H9 (cell line): ENCODE results near the gene SLC24A3. TPM values are rescaled to one million over a fixed set of nuclear protein-coding genes. Genes with fewer than 3 reads are reported as not detected.

Experiments
- DNase-seq: peaks from one replicate; pipeline ENCODE4 v3.0.0-alpha.2; 2017
- H2AFZ ChIP-seq: one replicate; pipeline ENCODE4 v1.6.1; 2013; ENCODE audit warnings: mild to moderate bottlenecking, low read length, control low read depth, moderate library complexity
- H2AK5ac ChIP-seq: 2 replicates; pipeline ENCODE4 v1.6.1; 2013; ENCODE audit warnings: low read length, control low read depth, mixed read lengths; ENCODE audit not compliant: insufficient read length
- H2BK120ac ChIP-seq: one replicate; pipeline ENCODE4 v1.6.1; 2013; ENCODE audit warnings: low read depth, mild to moderate bottlenecking, low read length, control low read depth, inconsistent platforms; ENCODE audit not compliant: poor library complexity, severe bottlenecking
- H2BK12ac ChIP-seq: 2 replicates; pipeline ENCODE4 v1.6.1; 2013; ENCODE audit warnings: low read length, control low read depth, mixed read lengths, low read depth; ENCODE audit not compliant: insufficient read length
- H2BK15ac ChIP-seq: 2 replicates; pipeline ENCODE4 v1.6.1; 2013; ENCODE audit warnings: low read depth, low read length, control low read depth
- H2BK20ac ChIP-seq: one replicate; pipeline ENCODE4 v1.6.1; 2013; ENCODE audit warnings: low read depth, mild to moderate bottlenecking, low read length, control low read depth, inconsistent platforms; ENCODE audit not compliant: poor library complexity, severe bottlenecking
- H2BK5ac ChIP-seq: 2 replicates; pipeline ENCODE4 v1.6.1; 2013; ENCODE audit warnings: low read length, control low read depth, mixed read lengths; ENCODE audit not compliant: insufficient read length
- H3K14ac ChIP-seq: 2 replicates; pipeline ENCODE4 v1.6.1; 2013; ENCODE audit warnings: low read length, control low read depth; ENCODE audit not compliant: insufficient read depth
- H3K18ac ChIP-seq: 2 replicates; pipeline ENCODE4 v1.6.1; 2013; ENCODE audit warnings: low read depth, mild to moderate bottlenecking, mixed read lengths, low read length, control low read depth; ENCODE audit not compliant: insufficient read length
- H3K23ac ChIP-seq: 2 replicates; pipeline ENCODE4 v1.6.1; 2013; ENCODE audit warnings: low read length, control low read depth, mixed read lengths, low read depth; ENCODE audit not compliant: insufficient read length
- H3K23me2 ChIP-seq: 2 replicates; pipeline ENCODE4 v1.6.1; 2013; ENCODE audit warnings: low read depth, mild to moderate bottlenecking, mixed read lengths, low read length, control low read depth; ENCODE audit not compliant: insufficient read length, poor library complexity, severe bottlenecking
- H3K27ac ChIP-seq: 2 replicates; pipeline ENCODE4 v1.5.1; 2013; ENCODE audit warnings: low read length, control low read depth, mixed read lengths, low read depth; ENCODE audit not compliant: insufficient read length
- H3K27me3 ChIP-seq: 2 replicates; pipeline ENCODE4 v1.6.1; 2013; ENCODE audit warnings: low read length, control low read depth, inconsistent platforms; ENCODE audit not compliant: insufficient read depth
- H3K4ac ChIP-seq: 2 replicates; pipeline ENCODE4 v1.6.1; 2013; ENCODE audit warnings: low read depth, mild to moderate bottlenecking, control low read depth, inconsistent platforms, low read length, moderate library complexity
- H3K4me1 ChIP-seq: 2 replicates; pipeline ENCODE4 v1.6.1; 2013; ENCODE audit warnings: low read length, control low read depth, inconsistent platforms; ENCODE audit not compliant: insufficient read depth
- H3K4me2 ChIP-seq: 2 replicates; pipeline ENCODE4 v1.6.1; 2013; ENCODE audit warnings: low read length, control low read depth, mixed read lengths; ENCODE audit not compliant: insufficient read length, insufficient read depth
- H3K56ac ChIP-seq: 2 replicates; pipeline ENCODE4 v1.6.1; 2013; ENCODE audit warnings: low read depth, mild to moderate bottlenecking, mixed read lengths, low read length, control low read depth; ENCODE audit not compliant: insufficient read length
- H3K79me1 ChIP-seq: 2 replicates; pipeline ENCODE4 v1.6.1; 2013; ENCODE audit warnings: low read depth, mild to moderate bottlenecking, moderate library complexity, low read length, control low read depth, inconsistent platforms; ENCODE audit not compliant: insufficient read depth, poor library complexity, severe bottlenecking
- H3K79me2 ChIP-seq: 2 replicates; pipeline ENCODE4 v1.6.1; 2013; ENCODE audit warnings: low read length, control low read depth, inconsistent platforms; ENCODE audit not compliant: insufficient read depth
- H3K9ac ChIP-seq: 2 replicates; pipeline ENCODE4 v1.6.1; 2013; ENCODE audit warnings: low read length, control low read depth, mixed read lengths; ENCODE audit not compliant: insufficient read length; ENCODE audit errors: extremely low read depth
- H3K9me3 ChIP-seq: one replicate; pipeline ENCODE4 v1.6.1; 2013; ENCODE audit warnings: low read depth, low read length, inconsistent platforms; ENCODE audit not compliant: control insufficient read depth
- H3T11ph ChIP-seq: one replicate; pipeline ENCODE4 v1.6.1; 2013; ENCODE audit warnings: mild to moderate bottlenecking, low read length, control low read depth, inconsistent platforms
- H4K20me1 ChIP-seq: one replicate; pipeline ENCODE4 v1.6.1; 2013; ENCODE audit not compliant: control insufficient read depth, insufficient read length, insufficient read depth
- H4K5ac ChIP-seq: 2 replicates; pipeline ENCODE4 v1.6.1; 2013; ENCODE audit warnings: low read depth, mild to moderate bottlenecking, mixed read lengths, low read length, control low read depth; ENCODE audit not compliant: insufficient read length
- H4K8ac ChIP-seq: replicated peaks from 2 replicates; pipeline ENCODE4 v1.6.1; 2013; ENCODE audit warnings: low read length, control low read depth, mixed read lengths, low read depth; ENCODE audit not compliant: insufficient read length
- H4K91ac ChIP-seq: 2 replicates; pipeline ENCODE4 v1.6.1; 2013; ENCODE audit warnings: low read depth, mild to moderate bottlenecking, moderate library complexity, mixed read lengths, low read length, control low read depth; ENCODE audit not compliant: insufficient read length
- H3K27ac Mint-ChIP-seq, 3 experiments: 2 replicates in 2 of 3; 3 replicates in 1 of 3; pipeline ENCODE4 v1.8.0; 2020 to 2021; ENCODE audit warnings: mixed read lengths in 3 of 3, mild to moderate bottlenecking in 1 of 3, moderate library complexity in 1 of 3
- H3K27me3 Mint-ChIP-seq: 2 replicates; pipeline ENCODE4 v1.8.0; 2021; ENCODE audit warnings: low read depth, mild to moderate bottlenecking, moderate library complexity, mixed read lengths
- H3K36me3 Mint-ChIP-seq, 3 experiments: 2 replicates in 2 of 3; 3 replicates in 1 of 3; pipeline ENCODE4 v1.8.0; 2020 to 2021; ENCODE audit warnings: low read depth in 3 of 3, mixed read lengths in 3 of 3; ENCODE audit not compliant: insufficient read depth in 1 of 3
- H3K4me1 Mint-ChIP-seq, 2 experiments: 2 replicates each; pipeline ENCODE4 v1.8.0; 2020; ENCODE audit warnings: mixed read lengths in 2 of 2
- H3K4me3 Mint-ChIP-seq, 2 experiments: 2 replicates in 1 of 2; 3 replicates in 1 of 2; pipeline ENCODE4 v1.8.0; 2020 to 2021; ENCODE audit warnings: mild to moderate bottlenecking in 2 of 2, mixed read lengths in 2 of 2, moderate library complexity in 1 of 2
- H3K9me3 Mint-ChIP-seq, 2 experiments: 2 replicates in 1 of 2; 3 replicates in 1 of 2; pipeline ENCODE4 v1.8.0; 2020; ENCODE audit warnings: mild to moderate bottlenecking in 2 of 2, mixed read lengths in 2 of 2, moderate library complexity in 1 of 2
- WGBS: extraction: QIAGEN DNeasy Blood & Tissue Kit; methylation state at CpG from one replicate; pipeline ENCODE4 v1.1.7; 2013; ENCODE audit warnings: missing lambda C conversion rate, low lambda C conversion rate, mixed read lengths; ENCODE audit not compliant: insufficient read length; ENCODE audit errors: extremely low coverage; 5-methylcytosine and 5-hydroxymethylcytosine counted together
- total RNA-seq: library from RNA; stranded (reverse); gene quantifications from 2 replicates; pipeline ENCODE4 v1.2.1, GENCODE V29; 2021
- TF ChIP-seq, protein P1 (sequence below): fragments of 200-600 bp; sonication (generic); conservative IDR thresholded peaks from 3 replicates; pipeline ENCODE4 v1.8.0; 2021; ENCODE audit warnings: antibody characterized with exemption, mild to moderate bottlenecking

The SLC24A3 gene
- total RNA-seq, 1 experiment from 2014 or later: 0.83 TPM

DNA sequence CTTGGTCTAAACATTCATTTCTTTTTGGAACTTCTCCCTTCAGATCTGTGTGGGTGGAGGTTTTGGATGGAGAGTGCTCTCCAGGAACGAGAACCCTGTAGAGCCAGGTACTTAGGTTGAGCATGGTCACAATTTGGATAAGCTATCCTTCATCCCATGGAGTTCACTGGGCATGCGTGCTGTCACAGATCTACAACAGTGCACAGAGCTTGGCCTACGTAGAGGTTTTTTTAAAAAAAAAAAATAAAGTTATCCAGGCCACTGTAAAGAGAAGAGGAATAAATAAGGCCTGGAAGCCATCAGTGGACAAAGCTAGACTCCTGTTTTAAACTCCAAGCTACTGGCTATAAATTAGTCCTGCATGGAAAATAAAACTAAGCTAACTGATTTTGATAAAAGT is 165.6 kb downstream of the SLC24A3 start:
- H3K18ac ChIP-seq: no peak overlapping the region
- no peaks in the 10 kb centered on the region; a peak in 1 of 7 replicates for H3K36me3 Mint-ChIP-seq
- TF ChIP-seq, protein P1, sequence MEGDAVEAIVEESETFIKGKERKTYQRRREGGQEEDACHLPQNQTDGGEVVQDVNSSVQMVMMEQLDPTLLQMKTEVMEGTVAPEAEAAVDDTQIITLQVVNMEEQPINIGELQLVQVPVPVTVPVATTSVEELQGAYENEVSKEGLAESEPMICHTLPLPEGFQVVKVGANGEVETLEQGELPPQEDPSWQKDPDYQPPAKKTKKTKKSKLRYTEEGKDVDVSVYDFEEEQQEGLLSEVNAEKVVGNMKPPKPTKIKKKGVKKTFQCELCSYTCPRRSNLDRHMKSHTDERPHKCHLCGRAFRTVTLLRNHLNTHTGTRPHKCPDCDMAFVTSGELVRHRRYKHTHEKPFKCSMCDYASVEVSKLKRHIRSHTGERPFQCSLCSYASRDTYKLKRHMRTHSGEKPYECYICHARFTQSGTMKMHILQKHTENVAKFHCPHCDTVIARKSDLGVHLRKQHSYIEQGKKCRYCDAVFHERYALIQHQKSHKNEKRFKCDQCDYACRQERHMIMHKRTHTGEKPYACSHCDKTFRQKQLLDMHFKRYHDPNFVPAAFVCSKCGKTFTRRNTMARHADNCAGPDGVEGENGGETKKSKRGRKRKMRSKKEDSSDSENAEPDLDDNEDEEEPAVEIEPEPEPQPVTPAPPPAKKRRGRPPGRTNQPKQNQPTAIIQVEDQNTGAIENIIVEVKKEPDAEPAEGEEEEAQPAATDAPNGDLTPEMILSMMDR: no peak
- H3K79me2 ChIP-seq: no peaks in the 10 kb centered on the region
- no peak for DNase-seq
- H3K14ac ChIP-seq: no peak overlapping the region
- H4K8ac ChIP-seq: no peak overlapping the region
- peaks cover 6 to 7% of the 10 kb centered on the region in 2 experiments for H3K4me1 Mint-ChIP-seq
- no peak overlapping the region for H3K56ac ChIP-seq
- no peaks in the 10 kb centered on the region for H4K20me1 ChIP-seq
- no peaks in the 10 kb centered on the region for H3K79me1 ChIP-seq
- H2BK5ac ChIP-seq: no peak overlapping the region
- H3K9me3 Mint-ChIP-seq: no peaks in the 10 kb centered on the region; a peak in 2 of 5 replicates
- no peak overlapping the region for H2AK5ac ChIP-seq
- no peak overlapping the region for H3K27ac Mint-ChIP-seq
- no peaks in the 10 kb centered on the region for H3K27me3 ChIP-seq
- H3K4ac ChIP-seq: no peak overlapping the region
- H4K5ac ChIP-seq: no peak overlapping the region
- H3K23me2 ChIP-seq: no peaks in the 10 kb centered on the region
- H3K23ac ChIP-seq: no peak overlapping the region
- H2BK12ac ChIP-seq: no peak overlapping the region
- no peak overlapping the region for H3K9ac ChIP-seq
- H2BK15ac ChIP-seq: no peak overlapping the region
- H4K91ac ChIP-seq: no peak overlapping the region
- H2BK20ac ChIP-seq: no peak overlapping the region
- H3K27me3 Mint-ChIP-seq: no peaks in the 10 kb centered on the region
- no peaks in the 10 kb centered on the region for H3K9me3 ChIP-seq
- WGBS: no CpG with 5 or more reads among the region's 3 CpGs
- no peak overlapping the region for H2AFZ ChIP-seq
- H3K27ac ChIP-seq: no peak overlapping the region
- no peak overlapping the region for H3T11ph ChIP-seq
- no peak overlapping the region for H3K4me3 Mint-ChIP-seq
- H2BK120ac ChIP-seq: no peak overlapping the region
- H3K4me1 ChIP-seq: no peaks in the 10 kb centered on the region
- no peak overlapping the region for H3K4me2 ChIP-seq
